Measurements from ENCODE around the gene IRF5.

- no peak for TF ChIP-seq POLR2A (IDR thresholded peaks at IDR 0.05)
- TF ChIP-seq CTCF (IDR thresholded peaks at IDR 0.05) = no peak
Measured at GRCh38 chr7:128961030-128961659, 23.4 kb downstream of the IRF5 start.
